Measurements from ENCODE around the gene MACO1.

The MACO1 gene

DNA sequence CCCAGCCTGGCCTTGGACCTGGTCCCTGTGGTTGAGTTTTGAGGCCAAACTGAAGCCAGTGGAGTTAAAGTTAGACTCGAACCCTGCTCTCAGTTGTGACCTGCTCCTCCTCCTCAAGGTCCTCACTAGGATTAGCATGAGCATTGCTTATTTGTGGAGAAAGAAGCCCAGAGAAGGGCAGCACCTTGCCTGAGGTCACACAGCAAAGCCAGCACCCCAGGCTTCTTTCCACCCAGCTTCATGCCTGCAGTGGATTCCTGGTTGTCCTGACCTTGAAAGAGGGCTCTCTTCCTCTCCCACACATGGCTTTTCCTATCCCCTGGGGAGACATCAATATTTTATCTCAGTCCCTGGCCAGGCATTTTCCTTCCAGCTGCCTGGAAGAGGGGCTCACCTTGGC, 115.5 kb downstream of the MACO1 start:
- H3K27ac ChIP-seq: no peak overlapping the region
- no peak overlapping the region for H3K4me3 ChIP-seq
- H3K9me3 ChIP-seq (ENCODE audit: low read depth, low read length): no peaks in the 10 kb centered on the region
- TF ChIP-seq POLR2AphosphoS5 (IDR thresholded peaks at IDR 0.05; ENCODE audit: borderline replicate concordance, low read depth, low read length): no peak
- TF ChIP-seq FOXP2 (optimal IDR thresholded peaks at IDR 0.05; ENCODE audit: control extremely low read depth, extremely low read length, insufficient read depth): no peak
- no peak for TF ChIP-seq EZH2 (IDR thresholded peaks at IDR 0.05)
- H3K9ac ChIP-seq (ENCODE audit: insufficient read length): no peak overlapping the region
- DNase-seq (ENCODE audit: low read depth, low spot score): no peak
- no peaks in the 10 kb centered on the region for H3K36me3 ChIP-seq (ENCODE audit: insufficient read depth, low read length)

- DNase-seq (ENCODE audit: low read depth, low spot score): no peak
- Histone ChIP-seq H3K9ac (ENCODE audit: insufficient read length) (no peak overlapping the region), H3K9me3 (ENCODE audit: low read depth, low read length) (no peaks in the 10 kb centered on the region), H3K4me3 (no peak overlapping the region), H3K36me3 (ENCODE audit: insufficient read depth, low read length) (no peaks in the 10 kb centered on the region), H3K27ac (no peak overlapping the region)
- TF ChIP-seq POLR2AphosphoS5 (IDR thresholded peaks at IDR 0.05; ENCODE audit: borderline replicate concordance, low read depth, low read length) (no peak), FOXP2 (optimal IDR thresholded peaks at IDR 0.05; ENCODE audit: control extremely low read depth, extremely low read length, insufficient read depth) (no peak), EZH2 (IDR thresholded peaks at IDR 0.05) (no peak)
Measured at GRCh38 chr1:25548601-25549000, 117.9 kb downstream of the MACO1 start.

DNA sequence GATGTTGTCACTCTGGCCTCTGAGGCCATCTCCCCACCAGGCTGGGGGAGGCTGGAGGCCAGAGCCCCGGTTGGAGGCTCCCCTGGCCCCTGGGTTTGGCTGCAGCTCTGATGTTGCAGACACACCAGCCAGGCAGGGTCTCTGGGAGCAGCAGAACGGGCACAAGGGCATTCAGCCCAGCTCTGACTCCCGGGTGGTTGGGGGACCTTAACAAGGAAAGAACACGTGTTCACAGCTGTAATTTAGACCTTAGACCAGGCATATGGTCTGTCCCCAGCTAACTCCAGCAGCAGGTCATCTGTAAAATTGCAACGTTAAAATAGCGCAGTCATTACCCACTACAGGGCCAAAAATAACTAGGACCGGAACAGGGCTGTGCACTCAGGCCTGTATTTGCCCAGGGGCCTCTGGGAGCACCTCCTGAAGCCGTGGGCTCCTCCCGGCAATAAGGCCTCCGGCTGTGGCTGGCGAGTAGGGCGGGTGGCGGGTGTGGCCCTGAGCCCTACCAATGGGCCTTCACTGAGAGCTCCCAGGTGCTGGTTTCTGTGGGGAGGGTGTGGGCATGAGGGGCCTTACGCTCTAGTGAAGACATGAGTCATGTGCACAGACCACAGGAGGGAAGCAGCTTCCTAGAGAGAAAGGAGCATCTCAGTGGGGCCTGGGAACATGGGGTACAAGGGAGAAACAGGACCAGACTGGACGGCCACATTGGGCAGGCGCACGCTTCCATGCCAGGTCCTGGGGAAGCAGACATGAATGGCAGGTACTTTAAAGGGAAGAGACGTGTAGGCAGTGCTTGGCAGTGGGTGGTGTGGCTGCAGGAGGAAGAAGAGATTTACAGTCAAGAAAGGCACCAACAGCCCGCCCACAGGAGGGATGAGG, 118.8 kb downstream of the MACO1 start:
- Histone ChIP-seq H3K9me3 (ENCODE audit: low read depth, low read length) (no peaks in the 10 kb centered on the region), H3K27ac (no peak overlapping the region), H3K9ac (ENCODE audit: insufficient read length) (no peak overlapping the region), H3K36me3 (ENCODE audit: insufficient read depth, low read length) (no peaks in the 10 kb centered on the region), H3K4me3 (no peak overlapping the region)
- DNase-seq (ENCODE audit: low read depth, low spot score): no peak
- no peak for TF ChIP-seq EZH2 (IDR thresholded peaks at IDR 0.05)
- TF ChIP-seq FOXP2 (optimal IDR thresholded peaks at IDR 0.05; ENCODE audit: control extremely low read depth, extremely low read length, insufficient read depth): no peak
- no peak for TF ChIP-seq POLR2AphosphoS5 (IDR thresholded peaks at IDR 0.05; ENCODE audit: borderline replicate concordance, low read depth, low read length)

Data from SK-N-MC (cell line).